Naive thymus-derived CD4-positive, alpha-beta T cell (primary cell): ENCODE measurements around the gene CERS5. TPM values are rescaled to one million over a fixed set of nuclear protein-coding genes. Genes with fewer than 3 reads are reported as not detected.
"Not testable (repeated sequence)": the region's sequence is repeated elsewhere in the genome, so short reads cannot be mapped to it uniquely, and the experiment has no call there.

ENCODE experiments used
- ATAC-seq: fragments of 150-1000 bp; cut with Tn5 transposase; 2 replicates; pipeline ENCODE4 v1.10.0; 2021; ENCODE audit warnings: mild to moderate bottlenecking, moderate library complexity
- CTCF ChIA-PET: fragments of 350-600 bp; sonication (Branson Sonifier 250); formaldehyde crosslinking; loops from one replicate; lab custom pipeline; 2021; ENCODE audit warnings: antibody characterized with exemption; lab: Charles Lee
- POLR2A ChIA-PET: fragments of 350-600 bp; sonication (Branson Sonifier 250); formaldehyde crosslinking; loops from one replicate; lab custom pipeline; 2021; ENCODE audit warnings: antibody characterized with exemption, inconsistent platforms; lab: Charles Lee
- DNase-seq, 9 donors: peaks; one replicate each; pipeline versions ENCODE4 v3.0.0 to v3.0.0-alpha.2; 2020 to 2022; ENCODE audit warnings: mixed read lengths in 1 of 9
- H3K27ac ChIP-seq: one replicate; pipeline ENCODE4 v1.7.0; 2013; ENCODE audit warnings: mild to moderate bottlenecking, low read depth, low read length, moderate library complexity
- H3K27me3 ChIP-seq, 2 donors: one replicate each; pipeline ENCODE4 v1.7.0; 2013; ENCODE audit warnings: low read length in 2 of 2, mild to moderate bottlenecking in 2 of 2, moderate library complexity in 2 of 2; ENCODE audit not compliant: control insufficient read depth in 2 of 2, insufficient read depth in 2 of 2
- H3K36me3 ChIP-seq, 3 experiments: 1 replicate in 2 of 3; 2 replicates in 1 of 3; pipeline ENCODE4 v1.7.0; 2013; ENCODE audit warnings: low read length in 3 of 3, mild to moderate bottlenecking in 3 of 3, moderate library complexity in 1 of 3; ENCODE audit not compliant: insufficient read depth in 3 of 3, control insufficient read depth in 2 of 3
- H3K4me1 ChIP-seq, 2 donors: one replicate each; pipeline ENCODE4 v1.7.0; 2013; ENCODE audit warnings: low read length in 2 of 2, mild to moderate bottlenecking in 2 of 2, moderate library complexity in 1 of 2; ENCODE audit not compliant: control insufficient read depth in 2 of 2, insufficient read depth in 2 of 2
- H3K4me3 ChIP-seq: 2 replicates; pipeline ENCODE4 v1.7.0; 2013; ENCODE audit warnings: mild to moderate bottlenecking, low read length
- H3K9me3 ChIP-seq, 3 experiments: 1 replicate in 2 of 3; 2 replicates in 1 of 3; pipeline ENCODE4 v1.7.0; 2013; ENCODE audit warnings: low read length in 3 of 3; ENCODE audit not compliant: control insufficient read depth in 2 of 3
- H3K27ac Mint-ChIP-seq, 9 donors: one replicate each; pipeline ENCODE4 v1.8.0; 2020 to 2022; ENCODE audit warnings: mixed read lengths in 9 of 9, mild to moderate bottlenecking in 8 of 9, moderate library complexity in 5 of 9, inconsistent platforms in 2 of 9
- H3K27me3 Mint-ChIP-seq, 5 donors: one replicate each; pipeline ENCODE4 v1.8.0; 2021 to 2022; ENCODE audit warnings: mixed read lengths in 5 of 5, mild to moderate bottlenecking in 1 of 5
- H3K36me3 Mint-ChIP-seq, 5 donors: one replicate each; pipeline ENCODE4 v1.8.0; 2020 to 2022; ENCODE audit warnings: mixed read lengths in 5 of 5, mild to moderate bottlenecking in 3 of 5, inconsistent platforms in 1 of 5
- H3K4me1 Mint-ChIP-seq, 7 donors: one replicate each; pipeline ENCODE4 v1.8.0; 2020 to 2022; ENCODE audit warnings: mixed read lengths in 7 of 7, mild to moderate bottlenecking in 3 of 7, inconsistent platforms in 1 of 7
- H3K4me3 Mint-ChIP-seq, 10 donors: one replicate each; pipeline ENCODE4 v1.8.0; 2020 to 2022; ENCODE audit warnings: mild to moderate bottlenecking in 10 of 10, mixed read lengths in 10 of 10, moderate library complexity in 6 of 10, inconsistent platforms in 2 of 10
- H3K9me3 Mint-ChIP-seq, 11 donors: one replicate each; pipeline ENCODE4 v1.8.0; 2020 to 2022; ENCODE audit warnings: mixed read lengths in 11 of 11, mild to moderate bottlenecking in 4 of 11, inconsistent platforms in 1 of 11, moderate library complexity in 1 of 11
- intact Hi-C, 2 donors: fragments of 100-400 bp; cut with micrococcal nuclease; formaldehyde crosslinking; loops; one replicate each; pipeline ENCODE4 v1.15.1; 2023
- polyA plus RNA-seq, 2 donors: library from polyadenylated mRNA; unstranded; fragments of 300-500 nt; fragmentation: Illumina TruSeq; gene quantifications; one replicate each; pipeline ENCODE4 v1.2.3, GENCODE V29; 2021
- total RNA-seq, 6 experiments: library from RNA in 5 of 6; stranded (reverse) in 5 of 6; gene quantifications; 1 replicate in 5 of 6; 2 replicates in 1 of 6; pipeline ENCODE4 v1.2.3 and lab custom pipeline; 2021 to 2026

Gene CERS5
- total and polyA plus RNA-seq, 7 experiments from 2014 or later = 33.7 to 52.2 (median 45.1) TPM

DNA sequence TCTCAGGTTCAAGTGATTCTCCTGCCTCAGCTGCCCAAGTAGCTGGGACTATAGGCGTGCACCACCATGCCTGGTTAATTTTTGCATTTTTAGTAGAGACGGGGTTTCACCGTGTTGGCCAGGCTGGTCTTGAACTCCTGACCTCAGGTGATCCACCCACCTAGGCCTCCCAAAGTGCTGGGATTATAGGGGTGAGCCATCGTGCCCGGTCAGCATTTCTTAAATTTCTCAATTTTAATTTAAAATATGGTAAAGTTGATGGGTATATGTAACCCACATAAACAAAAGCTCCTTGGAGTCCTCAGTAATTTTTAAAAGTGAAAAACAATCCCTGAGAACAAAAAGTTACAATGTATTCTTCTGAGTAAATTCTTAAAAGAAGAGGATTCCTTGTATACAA lies 12.2 kb downstream of the CERS5 start:
- POLR2A ChIA-PET = interaction anchor here (0.6 kb wide), 1 partner anchor 7 kb away, joined by 12 read pairs; no protein-coding TSS in a partner anchor
- H3K36me3 Mint-ChIP-seq, H3K4me3 Mint-ChIP-seq, H3K36me3 ChIP-seq, H3K9me3 ChIP-seq, H3K27ac Mint-ChIP-seq, ATAC-seq, DNase-seq, H3K9me3 Mint-ChIP-seq, H3K4me3 ChIP-seq, intact Hi-C loops, H3K27me3 ChIP-seq, H3K27ac ChIP-seq, H3K27me3 Mint-ChIP-seq, H3K4me1 ChIP-seq: not testable (repeated sequence)
- CTCF ChIA-PET = interaction anchor here (0.7 to 1.5 kb wide), 6 partner anchors 18 to 1253 kb away, joined by 4 to 7 read pairs (median 6); no protein-coding TSS in a partner anchor
- H3K4me1 Mint-ChIP-seq = peaks cover 12 to 34% (median 26%) of the 10 kb centered on the region in 7 donors

DNA sequence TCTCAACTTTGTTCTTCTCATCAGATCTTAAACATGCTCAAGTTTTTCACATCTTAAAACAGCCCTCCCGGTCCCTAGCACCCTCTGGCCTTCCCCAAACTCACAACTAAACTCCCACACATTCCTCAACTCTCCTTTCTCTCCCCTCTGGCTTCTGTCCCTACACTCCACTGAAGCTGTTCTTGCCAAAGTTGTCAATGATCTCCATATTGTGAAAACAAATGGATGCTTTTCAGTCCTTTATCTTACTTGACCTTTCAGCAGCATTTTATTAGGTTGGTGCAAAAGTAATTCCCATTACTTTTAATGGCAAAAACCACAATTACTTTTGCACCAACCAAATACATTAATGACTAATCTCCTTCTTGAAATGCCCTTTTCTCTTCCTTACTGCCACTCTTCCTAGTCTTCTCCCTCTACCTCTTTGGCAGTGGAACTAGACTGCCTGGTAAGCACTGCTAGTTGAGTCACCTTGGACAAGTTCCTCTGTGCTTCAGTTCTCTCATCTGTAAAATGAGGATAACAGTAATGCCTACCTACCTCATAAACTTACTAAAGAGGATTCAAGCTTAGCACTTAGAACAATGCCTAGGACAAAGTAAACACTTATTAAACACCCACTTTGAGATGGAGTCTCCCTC lies 16.0 kb downstream of the CERS5 start:
- Mint-ChIP-seq H3K9me3 (no peaks in the 10 kb centered on the region), H3K4me1 (peaks cover 3 to 26% (median 18%) of the 10 kb centered on the region in 7 donors), H3K36me3 (no peaks in the 10 kb centered on the region), H3K27ac (peak overlapping the region in 7 of 9 donors; percentile 2 to 60 (median 14)), H3K27me3 (no peaks in the 10 kb centered on the region), H3K4me3 (no peak overlapping the region)
- intact Hi-C loops = no loop called here
- ATAC-seq (no peak), DNase-seq (no peak)
- ChIA-PET CTCF (no interaction called here), POLR2A (no interaction called here)
- H3K27me3 ChIP-seq = no peaks in the 10 kb centered on the region
- no peaks in the 10 kb centered on the region for H3K4me1 ChIP-seq
- H3K27ac ChIP-seq = no peak overlapping the region
- H3K9me3 ChIP-seq = no peaks in the 10 kb centered on the region
- peaks cover 0 to 6% (median 0%) of the 10 kb centered on the region in 3 experiments for H3K36me3 ChIP-seq
- no peak overlapping the region for H3K4me3 ChIP-seq

DNA sequence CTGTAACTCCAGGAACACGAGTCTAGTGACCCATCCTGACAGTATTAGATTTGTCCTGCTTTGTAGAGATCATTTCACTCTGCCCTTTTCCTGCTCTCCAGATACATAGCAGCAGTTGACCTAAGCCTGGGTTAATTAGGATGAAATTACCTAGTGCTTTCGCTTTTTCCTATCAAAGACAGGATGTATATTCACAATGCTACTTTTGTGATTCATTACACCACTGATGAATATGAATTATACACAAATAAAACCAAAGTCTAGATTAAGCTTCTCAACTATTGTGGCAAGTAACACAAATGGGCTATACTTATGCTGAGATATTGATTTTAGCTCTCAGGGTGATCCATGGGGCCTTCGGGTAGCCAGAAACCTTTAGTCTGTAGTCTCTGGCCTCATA lies 17.9 kb downstream of the CERS5 start:
- no peak for ATAC-seq
- H3K4me3 Mint-ChIP-seq = no peak overlapping the region
- no peaks in the 10 kb centered on the region for H3K4me1 ChIP-seq
- peaks cover 3 to 30% (median 22%) of the 10 kb centered on the region in 7 donors for H3K4me1 Mint-ChIP-seq
- H3K27me3 Mint-ChIP-seq = no peaks in the 10 kb centered on the region
- ChIA-PET CTCF (interaction anchor here (0.6 to 1.0 kb wide), 2 partner anchors 9 to 37 kb away, joined by 3 to 5 read pairs; partner anchors contain the start of gene COX14), POLR2A (interaction anchor here (1.3 kb wide), 1 partner anchor 18 kb away, joined by 3 read pairs; the partner anchor contains the start of gene CERS5)
- no peak overlapping the region for H3K4me3 ChIP-seq
- no peaks in the 10 kb centered on the region for H3K27me3 ChIP-seq
- no peak for DNase-seq
- H3K9me3 Mint-ChIP-seq = no peaks in the 10 kb centered on the region
- intact Hi-C loops = no loop called here
- no peaks in the 10 kb centered on the region for H3K9me3 ChIP-seq
- H3K27ac ChIP-seq = no peak overlapping the region
- no peaks in the 10 kb centered on the region for H3K36me3 Mint-ChIP-seq
- H3K36me3 ChIP-seq = peaks cover 0 to 6% (median 0%) of the 10 kb centered on the region in 3 experiments
- H3K27ac Mint-ChIP-seq = peak overlapping the region in 3 of 9 donors; percentile 1 to 54 (median 11)

DNA sequence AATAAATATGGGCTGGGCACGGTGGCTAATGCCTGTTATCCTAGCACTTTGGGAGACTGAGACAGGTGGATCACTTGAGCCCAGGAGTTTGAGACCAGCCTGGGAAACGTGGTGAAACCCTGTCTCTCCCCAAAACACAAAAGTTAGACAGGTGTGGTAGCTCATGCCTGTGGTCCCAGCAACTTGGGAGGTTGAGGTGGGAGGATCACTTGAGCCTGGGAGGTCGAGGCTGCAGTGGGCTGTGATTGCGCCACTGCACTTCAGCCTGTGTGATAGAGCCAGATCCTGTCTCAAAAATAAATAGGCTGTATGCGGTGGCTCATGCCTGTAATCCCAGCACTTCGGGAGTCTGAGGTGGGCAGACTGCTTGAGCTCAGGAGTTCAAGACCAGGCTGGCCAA lies 19.2 kb downstream of the CERS5 start:
- H3K4me1 ChIP-seq, H3K27me3 ChIP-seq, H3K4me3 Mint-ChIP-seq, H3K27ac ChIP-seq, intact Hi-C loops, POLR2A ChIA-PET, H3K9me3 ChIP-seq, ATAC-seq, H3K36me3 ChIP-seq, H3K4me3 ChIP-seq, H3K27ac Mint-ChIP-seq, H3K9me3 Mint-ChIP-seq, DNase-seq, H3K36me3 Mint-ChIP-seq, H3K27me3 Mint-ChIP-seq: not testable (repeated sequence)
- CTCF ChIA-PET = interaction anchor here (0.6 kb wide), 1 partner anchor 37 kb away, joined by 3 read pairs; no protein-coding TSS in a partner anchor
- H3K4me1 Mint-ChIP-seq = peaks cover 3 to 30% (median 22%) of the 10 kb centered on the region in 7 donors

GRCh38 chr12:50147281-50147680 lies 19.9 kb downstream of the CERS5 start:
- Mint-ChIP-seq H3K4me3 (no peak overlapping the region), H3K4me1 (peaks cover 3 to 30% (median 22%) of the 10 kb centered on the region in 7 donors), H3K27ac (no peak overlapping the region), H3K9me3 (no peaks in the 10 kb centered on the region), H3K27me3 (no peaks in the 10 kb centered on the region), H3K36me3 (peaks cover 0 to 4% (median 0%) of the 10 kb centered on the region in 5 donors)
- Histone ChIP-seq H3K9me3 (no peaks in the 10 kb centered on the region), H3K27ac (no peak overlapping the region), H3K4me1 (no peaks in the 10 kb centered on the region), H3K36me3 (peaks cover 0 to 16% (median 0%) of the 10 kb centered on the region in 3 experiments), H3K27me3 (no peaks in the 10 kb centered on the region), H3K4me3 (no peak overlapping the region)
- DNase-seq = no peak
- CTCF ChIA-PET = interaction anchor here (0.6 kb wide), 1 partner anchor 36 kb away, joined by 3 read pairs; no protein-coding TSS in a partner anchor
- ATAC-seq = no peak
- intact Hi-C loops = no loop called here
- POLR2A ChIA-PET = no interaction called here

GRCh38 chr12:50145439-50145838 lies 21.7 kb downstream of the CERS5 start:
- POLR2A ChIA-PET = interaction anchor here (1.0 to 1.7 kb wide), 2 partner anchors 18 to 21 kb away, joined by 3 to 5 read pairs; partner anchors contain the start of gene CERS5

More at GRCh38 chr12:50145439-50145838, 21.7 kb downstream of the CERS5 start:
- Histone ChIP-seq H3K27ac (no peak overlapping the region), H3K4me3 (no peak overlapping the region), H3K9me3 (no peaks in the 10 kb centered on the region), H3K27me3 (no peaks in the 10 kb centered on the region), H3K36me3 (peaks cover 0 to 30% (median 0%) of the 10 kb centered on the region in 3 experiments), H3K4me1 (no peaks in the 10 kb centered on the region)
- intact Hi-C loops = no loop called here
- no peaks in the 10 kb centered on the region for H3K9me3 Mint-ChIP-seq
- H3K27ac Mint-ChIP-seq = no peak overlapping the region
- peaks cover 0 to 18% (median 13%) of the 10 kb centered on the region in 7 donors for H3K4me1 Mint-ChIP-seq
- CTCF ChIA-PET = interaction anchor here (0.6 kb wide), 1 partner anchor 12 kb away, joined by 3 read pairs; no protein-coding TSS in a partner anchor
- peaks cover 0 to 12% (median 4%) of the 10 kb centered on the region in 5 donors for H3K36me3 Mint-ChIP-seq
- ATAC-seq (no peak), DNase-seq (no peak)
- H3K27me3 Mint-ChIP-seq = no peaks in the 10 kb centered on the region
- H3K4me3 Mint-ChIP-seq = no peak overlapping the region
